ENCODE measurements around the gene BICC1. TPM values are rescaled to one million over a fixed set of nuclear protein-coding genes. Genes with fewer than 3 reads are reported as not detected.

The BICC1 gene
- total RNA-seq, 1 experiment from 2014 or later: 0.57 TPM

DNA sequence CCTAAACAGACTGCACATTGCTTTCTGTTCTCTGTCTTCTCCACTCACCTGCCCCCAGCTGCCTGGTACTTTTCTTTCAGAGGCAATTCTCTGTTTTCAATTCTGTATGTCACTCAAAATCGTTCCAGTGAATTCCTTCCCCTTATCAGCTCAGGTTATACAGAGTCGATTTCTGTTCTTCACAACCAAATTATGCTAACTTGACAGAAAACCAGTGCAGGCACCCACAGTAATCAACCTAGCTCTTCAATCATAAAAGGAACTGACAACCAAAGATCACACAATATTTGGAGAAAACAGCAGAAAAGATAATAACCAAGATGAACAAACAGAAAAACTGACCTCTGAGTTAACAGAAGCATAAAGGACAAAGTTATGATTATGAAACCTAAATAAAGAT is 360.5 kb downstream of the BICC1 start:
- Histone ChIP-seq H3K27ac (ENCODE audit: insufficient read length, low read depth, low read length) (no peak overlapping the region), H4K20me1 (ENCODE audit: control insufficient read depth, insufficient read depth, insufficient read length) (no peaks in the 10 kb centered on the region), H3K4ac (ENCODE audit: low read depth, low read length) (no peak overlapping the region), H3K4me1 (ENCODE audit: insufficient read depth, low read length) (no peaks in the 10 kb centered on the region), H3K23me2 (ENCODE audit: insufficient read length, low read depth, low read length, poor library complexity, severe bottlenecking) (no peaks in the 10 kb centered on the region), H2AK5ac (ENCODE audit: insufficient read length, low read length) (no peak overlapping the region), H4K8ac (replicated peaks; ENCODE audit: insufficient read length, low read depth, low read length) (no peak overlapping the region), H3K9ac (ENCODE audit: extremely low read depth, insufficient read length, low read length) (no peak overlapping the region), H3K79me1 (ENCODE audit: insufficient read depth, low read depth, low read length, poor library complexity, severe bottlenecking) (no peaks in the 10 kb centered on the region), H3K14ac (ENCODE audit: insufficient read depth, low read length) (no peak overlapping the region), H2AFZ (ENCODE audit: low read length) (no peak overlapping the region), H3T11ph (ENCODE audit: low read length) (no peak overlapping the region), H3K79me2 (ENCODE audit: insufficient read depth, low read length) (no peaks in the 10 kb centered on the region), H2BK15ac (ENCODE audit: low read depth, low read length) (no peak overlapping the region), H3K9me3 (ENCODE audit: control insufficient read depth, low read depth, low read length) (no peaks in the 10 kb centered on the region), H3K27me3 (ENCODE audit: insufficient read depth, low read length) (no peaks in the 10 kb centered on the region), H3K4me2 (ENCODE audit: insufficient read depth, insufficient read length, low read length) (no peak overlapping the region), H4K91ac (ENCODE audit: insufficient read length, low read depth, low read length) (no peak overlapping the region), H2BK20ac (ENCODE audit: low read depth, low read length, poor library complexity, severe bottlenecking) (no peak overlapping the region), H3K18ac (ENCODE audit: insufficient read length, low read depth, low read length) (no peak overlapping the region), H3K56ac (ENCODE audit: insufficient read length, low read depth, low read length) (no peak overlapping the region), H2BK5ac (ENCODE audit: insufficient read length, low read length) (no peak overlapping the region), H3K23ac (ENCODE audit: insufficient read length, low read depth, low read length) (no peak overlapping the region), H2BK12ac (ENCODE audit: insufficient read length, low read depth, low read length) (no peak overlapping the region), H4K5ac (ENCODE audit: insufficient read length, low read depth, low read length) (no peak overlapping the region), H2BK120ac (ENCODE audit: low read depth, low read length, poor library complexity, severe bottlenecking) (no peak overlapping the region)
- no peak for DNase-seq
- Mint-ChIP-seq H3K27ac (no peak overlapping the region), H3K36me3 (ENCODE audit: insufficient read depth in 1 of 3, low read depth in 3 of 3) (no peaks in the 10 kb centered on the region), H3K9me3 (no peaks in the 10 kb centered on the region), H3K4me1 (no peaks in the 10 kb centered on the region), H3K4me3 (no peak overlapping the region), H3K27me3 (ENCODE audit: low read depth) (no peaks in the 10 kb centered on the region)
- WGBS (ENCODE audit: extremely low coverage, insufficient read length, low lambda C conversion rate): no CpG with 5 or more reads among the region's 2 CpGs
- TF ChIP-seq, protein P1, sequence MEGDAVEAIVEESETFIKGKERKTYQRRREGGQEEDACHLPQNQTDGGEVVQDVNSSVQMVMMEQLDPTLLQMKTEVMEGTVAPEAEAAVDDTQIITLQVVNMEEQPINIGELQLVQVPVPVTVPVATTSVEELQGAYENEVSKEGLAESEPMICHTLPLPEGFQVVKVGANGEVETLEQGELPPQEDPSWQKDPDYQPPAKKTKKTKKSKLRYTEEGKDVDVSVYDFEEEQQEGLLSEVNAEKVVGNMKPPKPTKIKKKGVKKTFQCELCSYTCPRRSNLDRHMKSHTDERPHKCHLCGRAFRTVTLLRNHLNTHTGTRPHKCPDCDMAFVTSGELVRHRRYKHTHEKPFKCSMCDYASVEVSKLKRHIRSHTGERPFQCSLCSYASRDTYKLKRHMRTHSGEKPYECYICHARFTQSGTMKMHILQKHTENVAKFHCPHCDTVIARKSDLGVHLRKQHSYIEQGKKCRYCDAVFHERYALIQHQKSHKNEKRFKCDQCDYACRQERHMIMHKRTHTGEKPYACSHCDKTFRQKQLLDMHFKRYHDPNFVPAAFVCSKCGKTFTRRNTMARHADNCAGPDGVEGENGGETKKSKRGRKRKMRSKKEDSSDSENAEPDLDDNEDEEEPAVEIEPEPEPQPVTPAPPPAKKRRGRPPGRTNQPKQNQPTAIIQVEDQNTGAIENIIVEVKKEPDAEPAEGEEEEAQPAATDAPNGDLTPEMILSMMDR (conservative IDR thresholded peaks at IDR 0.05): no peak

Other genes with a start within 250 kb of the BICC1 start
- 7.2 and 7.3 TPM in 2 replicates for gene IPMK, start 245.0 kb upstream of the BICC1 start, total RNA-seq (2021)
- gene CISD1, start 243.7 kb upstream of the BICC1 start, total RNA-seq (2021): 37.3 and 42.0 TPM in 2 replicates
- 26.8 and 27.7 TPM in 2 replicates for gene UBE2D1, start 177.9 kb upstream of the BICC1 start, total RNA-seq (2021)
- 129 and 144 TPM in 2 replicates for gene TFAM, start 127.5 kb upstream of the BICC1 start, total RNA-seq (2021)

All from H9 (cell line).